Left cardiac atrium (tissue), 4 donors: Measurements from ENCODE around the gene CCDC63. TPM values are rescaled to one million over a fixed set of nuclear protein-coding genes. Genes with fewer than 3 reads are reported as not detected.

Source experiments
- ATAC-seq, 2 donors: fragments of 200-7000 bp; cut with Tn5 transposase; one replicate each; pipeline ENCODE4 v1.9.1; 2020; ENCODE audit warnings: mild to moderate bottlenecking in 2 of 2, moderate library complexity in 2 of 2
- DNase-seq: peaks from one replicate; pipeline ENCODE4 v3.0.0-alpha.2; 2020
- intact Hi-C, 2 donors: fragments of 100-400 bp; cut with DNase I; formaldehyde crosslinking; loops; one replicate each; pipeline versions ENCODE4 v1.14.1 to v1.15.1; 2022 to 2023
- total RNA-seq, 2 donors: library from RNA; stranded (reverse); fragmentation: NEBNext Ultra II Directional; extraction: Animal tissue kit (Norgen Biotek cat#: 25700); gene quantifications; one replicate each; pipeline ENCODE4 v1.2.1, GENCODE V29; 2021
- donor health status: DM: no; HTN: yes; CAD: no.
- donor health status: DM: no; HTN: yes; CAD: no; lungs with severe emphysema.
- donor health status: DM: yes; HTN: yes; CAD: no.
- donor health status: Dilated cardiomyopathy.

Gene CCDC63
- total RNA-seq, 2 donors from 2014 or later = not detected

DNA sequence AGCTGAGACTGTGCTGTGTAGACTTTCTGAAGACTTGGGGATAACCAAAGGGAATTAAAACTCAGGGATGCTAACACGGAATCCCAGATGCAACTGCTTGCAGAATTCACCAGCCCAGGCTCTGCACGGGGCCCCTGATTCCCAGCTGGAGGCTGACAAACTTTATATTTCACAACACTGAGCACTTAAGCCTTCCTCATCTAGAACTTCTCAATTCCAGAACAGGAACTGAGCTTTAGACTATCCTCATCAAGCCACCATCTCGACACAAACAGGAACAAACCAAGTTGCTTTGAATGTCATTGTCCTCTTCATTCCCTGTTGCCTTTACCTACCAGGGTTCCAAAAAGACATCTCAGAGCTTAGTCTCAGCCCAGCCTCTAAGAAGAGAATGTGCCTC is 22.2 kb downstream of the CCDC63 start:
- intact Hi-C loops = no loop called here
- ATAC-seq (peak in 1 of 2 donors; percentile 58), DNase-seq (no peak)

DNA sequence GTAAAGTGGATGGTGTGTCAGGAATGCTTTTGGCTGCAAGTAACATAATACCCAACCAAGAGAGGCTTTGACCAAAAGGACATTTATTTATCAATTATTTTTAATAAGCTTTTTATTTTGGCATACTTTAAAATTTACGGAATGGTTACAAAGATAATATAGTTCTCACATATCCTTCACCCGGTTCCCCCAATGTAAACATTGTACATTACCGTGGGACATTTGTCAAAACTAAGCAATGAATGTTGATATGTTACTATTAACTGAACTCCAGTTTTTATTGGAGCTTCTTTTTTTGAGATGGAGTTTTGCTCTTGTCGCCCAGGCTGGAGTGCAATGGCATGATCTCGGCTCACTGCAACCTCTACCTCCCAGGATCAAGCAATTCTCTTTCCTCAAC is 23.0 kb downstream of the CCDC63 start:
- no peak for ATAC-seq
- DNase-seq = no peak
- intact Hi-C loops = no loop called here

DNA sequence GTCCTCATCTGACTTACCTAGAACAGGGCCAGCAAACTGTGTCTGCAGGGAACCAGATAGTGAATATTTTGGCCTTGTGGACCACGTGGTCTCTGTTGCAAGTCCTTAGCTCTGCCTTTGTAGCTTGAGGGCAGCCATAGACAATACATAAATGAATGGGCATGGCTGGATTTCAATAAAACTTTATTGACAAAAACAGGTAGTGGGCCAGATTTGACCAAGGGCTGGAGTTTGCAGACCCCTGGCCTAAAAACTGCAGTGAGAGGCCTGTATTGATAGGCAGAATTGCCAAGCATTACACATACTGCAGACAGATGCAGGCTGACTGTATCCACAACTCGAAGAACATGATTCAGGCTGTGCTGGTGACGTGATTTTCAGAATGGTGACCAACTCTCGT is 25.3 kb downstream of the CCDC63 start:
- intact Hi-C loops = no loop called here

DNA sequence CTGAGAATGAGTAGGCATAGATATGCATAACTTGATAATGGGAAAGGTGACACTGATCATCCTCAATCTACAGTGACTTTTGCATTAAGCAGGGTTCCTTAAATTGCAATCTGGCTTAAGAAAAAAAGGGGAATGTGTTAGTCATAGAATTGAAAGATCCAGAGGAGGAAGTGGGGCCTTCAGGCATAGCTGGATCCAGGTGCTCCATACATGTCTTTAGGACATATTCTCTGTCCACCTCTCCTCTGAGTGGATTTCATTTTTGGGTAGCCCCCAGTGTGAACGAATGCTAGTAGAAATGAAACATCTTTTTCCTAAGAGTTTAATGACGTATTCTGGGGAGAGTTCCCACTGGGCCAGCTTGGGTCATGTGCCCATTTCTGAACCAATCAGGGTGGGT is 27.6 kb downstream of the CCDC63 start:
- intact Hi-C loops = no loop called here
- no peak for ATAC-seq
- no peak for DNase-seq

More for the DNA sequence above, 25.3 kb downstream of the CCDC63 start:
- no peak for DNase-seq
- no peak for ATAC-seq

DNA sequence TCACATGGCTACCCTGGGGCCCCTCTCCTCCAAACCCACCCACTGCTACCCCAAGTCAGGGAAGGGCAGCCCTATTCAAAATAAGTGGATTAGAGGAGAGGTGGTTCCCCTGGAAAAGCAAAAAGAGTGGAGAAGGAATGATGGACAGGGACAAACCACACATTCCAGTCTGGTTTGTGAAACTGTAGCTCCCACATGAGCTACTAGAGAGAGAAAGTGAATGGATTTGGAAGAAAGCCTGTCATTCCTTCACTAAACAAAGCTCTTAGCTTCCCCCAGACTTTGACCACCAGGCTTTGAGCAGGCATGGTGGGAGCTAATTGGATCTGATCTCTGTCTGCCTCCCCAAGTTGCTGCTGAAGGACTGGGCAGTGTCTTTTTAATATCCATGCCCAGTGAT is 28.0 kb downstream of the CCDC63 start:
- intact Hi-C loops = no loop called here
- DNase-seq (no peak), ATAC-seq (no peak)

DNA sequence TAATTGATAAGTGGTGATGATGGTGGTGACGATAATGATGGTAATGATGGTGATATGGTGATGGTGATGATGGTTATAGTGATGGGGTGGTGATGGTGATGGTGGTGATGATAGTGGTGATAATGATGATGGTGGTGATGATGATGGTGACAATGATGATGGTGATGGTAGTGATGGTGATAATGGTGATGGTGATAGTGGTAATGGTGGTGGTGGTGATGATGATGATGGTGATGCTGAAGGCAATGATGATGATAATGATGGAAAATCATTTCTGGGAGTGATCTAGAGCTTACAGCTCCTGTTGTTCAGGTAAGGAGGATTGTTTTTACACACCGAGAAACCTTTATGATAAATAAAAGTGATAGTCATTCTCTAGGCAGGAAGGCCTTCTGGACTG is 33.9 kb downstream of the CCDC63 start:
- ATAC-seq (no peak), DNase-seq (no peak)
- intact Hi-C loops = no loop called here

DNA sequence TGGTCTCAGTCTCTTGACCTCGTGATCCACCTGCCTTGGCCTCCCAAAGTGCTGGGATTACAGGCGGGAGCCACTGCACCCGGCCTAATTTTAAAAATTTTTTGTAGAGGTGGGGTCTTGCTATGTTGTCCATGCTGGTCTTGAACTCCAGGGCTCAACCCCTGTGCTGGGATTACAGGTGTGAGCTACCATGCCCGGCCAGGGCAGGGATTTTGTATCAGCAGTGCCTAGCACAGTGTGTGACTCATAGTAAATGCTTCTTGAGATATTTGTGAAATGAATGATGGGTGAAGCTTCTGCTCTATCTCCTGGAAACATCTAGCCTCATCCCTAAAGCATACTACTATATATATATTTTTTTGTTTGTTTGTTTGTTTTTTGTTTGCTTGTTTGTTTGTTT is 36.5 kb downstream of the CCDC63 start:
- DNase-seq (no peak), ATAC-seq (no peak)
- intact Hi-C loops = no loop called here

DNA sequence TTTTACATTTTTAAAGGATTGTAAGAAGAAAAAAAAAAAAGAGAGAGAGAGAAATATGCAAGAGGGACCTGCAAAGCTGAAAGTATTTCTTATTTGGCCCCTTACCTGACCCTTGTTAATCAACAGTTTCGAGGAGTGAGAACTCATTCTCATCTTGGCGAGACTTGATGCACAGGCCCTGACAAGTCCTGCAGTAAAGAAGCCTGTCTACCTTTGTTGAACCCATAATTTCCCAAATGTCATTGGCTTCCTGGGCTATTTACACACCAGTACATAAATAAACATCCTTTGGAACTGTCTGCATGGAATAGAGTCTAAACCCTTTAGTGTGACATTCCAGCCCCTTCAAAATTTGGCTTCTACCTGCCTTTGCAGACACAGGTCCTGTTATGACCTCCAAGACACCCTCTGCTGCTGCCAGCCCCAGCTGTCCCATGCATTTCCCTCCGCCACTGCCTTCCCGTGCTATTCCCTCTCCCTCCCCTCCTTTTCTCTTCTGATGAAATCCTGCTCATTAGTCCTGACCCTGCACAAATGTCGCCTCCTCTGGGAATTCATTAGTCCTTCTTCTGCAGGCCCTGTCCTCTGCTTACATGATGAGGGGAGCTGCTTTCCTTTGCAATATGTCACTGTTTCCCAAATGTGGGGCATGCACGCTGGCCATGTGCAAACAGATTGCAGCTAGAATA is 38.5 kb downstream of the CCDC63 start:
- ATAC-seq = no peak
- intact Hi-C loops = loop anchor here in 1 of 2 donors (5.0 kb wide), 4 partner anchors 38 to 433 kb away; partner anchors contain the start of genes ARPC3, CCDC63, RAD9B and VPS29
- DNase-seq = no peak

DNA sequence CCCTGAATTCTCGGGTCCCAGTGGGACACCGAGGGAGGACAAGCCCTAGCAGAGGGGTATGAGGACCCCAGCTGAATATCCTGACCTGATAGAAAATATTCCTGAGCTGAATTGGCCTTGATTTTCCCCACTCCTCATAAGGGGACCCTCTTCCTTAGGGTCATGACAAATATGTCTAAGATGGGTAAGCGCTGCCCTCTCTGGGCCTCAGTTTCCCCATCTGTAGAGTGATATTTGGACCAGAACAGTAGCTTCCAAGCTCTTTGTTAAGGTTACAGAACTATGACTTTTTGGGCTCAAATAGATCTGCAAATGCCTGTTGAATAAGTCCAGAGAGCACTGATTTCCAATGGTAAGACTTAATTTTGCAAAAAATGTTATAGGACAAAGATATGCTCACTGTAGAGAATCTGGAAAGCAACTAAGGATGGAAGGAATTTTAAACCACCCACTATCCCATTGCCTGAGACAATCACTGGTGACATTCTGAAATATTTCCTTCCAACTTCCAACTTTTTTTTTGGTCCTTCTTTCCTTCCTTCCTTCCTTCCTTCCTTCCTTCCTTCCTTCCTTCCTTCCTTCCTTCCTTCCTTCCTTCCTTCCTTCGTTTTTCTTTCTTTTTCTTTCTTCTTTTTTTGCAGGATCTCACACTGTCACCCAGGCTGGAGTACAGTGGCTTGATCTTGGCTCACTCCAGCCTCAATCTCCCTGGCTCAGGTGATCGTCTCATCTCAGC is 41.6 kb downstream of the CCDC63 start:
- no peak for ATAC-seq
- intact Hi-C loops = loop anchor here in 1 of 2 donors (5.0 kb wide), 4 partner anchors 41 to 436 kb away; partner anchors contain the start of genes ARPC3, CCDC63, RAD9B and VPS29
- DNase-seq = no peak

DNA sequence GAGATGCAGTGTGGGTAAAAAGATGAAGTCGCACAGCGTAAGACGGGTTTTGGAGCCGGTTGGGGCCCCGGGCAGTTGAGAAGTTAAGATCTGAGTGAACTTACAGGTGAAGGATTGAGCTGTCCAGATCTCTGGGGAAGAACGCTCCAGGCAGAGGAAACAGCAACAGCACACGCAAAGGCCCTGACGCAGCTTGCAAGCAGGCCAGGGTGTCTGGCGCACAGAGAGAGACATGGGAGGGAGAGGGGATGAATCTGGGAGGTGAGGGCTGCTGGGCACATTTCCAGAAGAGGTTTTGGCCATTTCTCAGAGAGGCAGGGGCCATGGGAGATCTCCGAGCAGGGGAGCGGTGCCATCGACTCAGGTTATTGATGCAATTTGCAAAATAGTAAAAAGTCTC is 42.6 kb downstream of the CCDC63 start:
- intact Hi-C loops = loop anchor here in 1 of 2 donors (5.0 kb wide), 4 partner anchors 42 to 437 kb away; partner anchors contain the start of genes ARPC3, CCDC63, RAD9B and VPS29
- ATAC-seq = no peak
- no peak for DNase-seq

DNA sequence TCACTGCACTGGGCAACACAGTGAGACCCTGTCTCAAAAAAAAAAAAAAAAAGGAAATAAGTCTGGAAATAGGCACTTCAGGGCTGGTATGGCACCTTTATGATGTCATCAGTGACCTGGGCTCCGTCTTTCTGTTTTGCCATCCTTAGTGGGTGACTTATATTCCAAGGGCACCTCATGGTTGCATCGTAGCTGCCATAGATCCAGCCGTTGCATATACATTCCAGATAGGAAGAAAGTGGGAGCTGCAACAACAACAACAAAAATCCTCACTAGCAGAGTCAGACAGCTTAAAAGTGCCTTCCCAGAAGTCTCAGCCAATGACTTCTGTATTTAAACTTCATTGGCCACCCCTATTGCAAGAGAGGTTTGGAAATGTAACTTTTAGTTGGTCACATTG is 47.2 kb downstream of the CCDC63 start:
- DNase-seq (no peak), ATAC-seq (no peak)
- intact Hi-C loops = loop anchor here (2.0 to 10.0 kb wide), 3 partner anchors 405 to 418 kb away; no protein-coding TSS in a partner anchor

DNA sequence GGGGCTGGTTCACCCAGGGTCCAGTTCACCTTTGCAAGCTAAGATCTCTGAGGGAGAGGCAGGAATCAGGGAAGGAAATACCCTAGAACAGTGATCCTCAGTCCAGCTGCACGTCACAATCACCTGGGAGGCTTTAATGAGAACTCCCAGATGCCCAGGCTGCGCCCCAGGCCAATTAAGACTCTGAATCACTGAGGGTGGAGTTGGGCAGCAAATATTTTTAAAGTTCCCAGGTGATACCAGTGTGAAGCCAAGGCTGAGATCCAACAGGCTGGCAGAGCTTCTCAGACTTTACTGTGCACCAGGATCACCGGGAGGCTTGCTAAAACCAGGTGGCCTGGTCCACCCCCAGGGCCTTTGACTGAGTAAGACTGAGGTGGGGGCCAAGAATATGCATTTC is 49.8 kb downstream of the CCDC63 start:
- no peak for ATAC-seq
- no peak for DNase-seq
- intact Hi-C loops = loop anchor here in 1 of 2 donors (10.0 kb wide), 1 partner anchor 408 kb away; no protein-coding TSS in a partner anchor

DNA sequence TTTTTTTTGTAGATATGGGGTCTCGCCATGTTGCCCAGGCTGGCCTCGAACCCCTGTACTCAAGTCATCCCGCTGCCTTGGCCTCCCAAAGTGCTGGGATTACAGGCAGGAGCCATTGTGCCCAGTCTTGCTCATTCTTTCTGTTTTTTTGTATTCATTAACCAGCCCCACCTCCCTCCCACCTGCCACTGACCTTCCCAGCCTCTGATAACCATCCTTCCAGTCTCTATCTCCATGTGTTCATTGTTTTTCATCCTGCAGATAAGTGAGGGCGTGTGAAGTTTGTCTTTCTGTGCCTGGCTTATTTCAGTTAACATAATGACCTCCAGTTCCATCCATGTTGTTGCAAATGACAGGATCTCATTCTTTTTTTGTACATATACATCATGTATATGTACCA is 54.6 kb downstream of the CCDC63 start:
- ATAC-seq (no peak), DNase-seq (no peak)
- intact Hi-C loops = no loop called here

DNA sequence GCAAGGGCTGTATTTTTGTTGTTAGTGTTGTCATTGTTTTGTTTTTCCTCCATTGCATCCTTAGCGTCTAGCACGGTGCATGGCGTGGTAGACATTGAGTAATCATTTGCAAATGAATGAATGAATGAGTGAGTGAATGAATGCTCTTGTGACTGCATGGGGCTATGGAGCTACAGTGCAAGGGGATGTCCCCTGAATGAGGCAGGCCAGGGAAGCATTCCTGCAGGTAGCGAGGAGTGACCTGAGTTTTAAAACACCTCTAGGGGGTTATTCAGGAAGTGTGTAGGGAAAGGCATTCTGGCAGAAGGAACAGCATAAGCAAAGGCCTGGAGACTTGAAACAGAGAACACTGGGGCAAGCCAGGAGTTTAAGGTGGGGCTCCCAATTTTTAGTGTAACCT is 56.7 kb downstream of the CCDC63 start:
- no peak for ATAC-seq
- DNase-seq = no peak

DNA sequence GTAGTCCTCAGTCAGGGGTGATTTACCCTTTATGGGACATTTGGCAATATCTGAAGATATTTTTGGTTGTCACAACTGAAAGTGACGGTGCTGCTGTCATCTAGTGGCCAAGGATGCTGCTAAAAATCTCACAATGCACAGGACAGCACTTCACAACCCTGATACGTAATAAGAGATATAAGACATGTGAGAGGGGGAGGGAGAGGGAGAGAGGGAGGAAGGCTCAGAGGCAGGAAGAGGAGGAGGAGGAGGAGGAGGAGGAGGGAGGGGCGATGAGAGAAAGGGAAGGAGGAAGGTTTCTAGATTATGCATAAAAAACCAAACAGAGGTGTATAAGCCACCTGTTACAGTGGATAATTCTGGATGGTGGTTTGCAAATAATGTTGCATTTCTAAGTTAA is 59.3 kb downstream of the CCDC63 start:
- DNase-seq = no peak
- no peak for ATAC-seq
- intact Hi-C loops = no loop called here

More for the DNA sequence above, 56.7 kb downstream of the CCDC63 start:
- intact Hi-C loops = no loop called here

DNA sequence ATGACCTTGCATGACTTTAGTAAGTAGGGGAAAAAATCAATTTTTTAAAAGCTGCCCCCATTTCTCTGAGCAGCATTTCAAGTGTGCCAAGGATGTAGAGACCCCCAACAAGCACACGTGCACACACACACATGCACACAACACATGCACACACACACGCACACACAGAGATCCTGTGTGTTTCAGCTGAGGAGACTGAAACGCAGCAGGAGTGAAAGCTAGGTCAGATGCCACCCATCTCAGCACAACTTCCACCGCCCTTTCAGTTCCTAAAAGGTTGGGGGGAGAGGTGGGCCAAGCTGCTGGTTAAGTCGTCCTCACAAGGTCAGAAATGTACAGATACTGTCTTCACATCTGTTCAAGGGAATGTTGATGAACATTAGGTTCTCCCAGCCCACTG is 59.7 kb downstream of the CCDC63 start:
- intact Hi-C loops = no loop called here
- ATAC-seq (no peak), DNase-seq (no peak)

DNA sequence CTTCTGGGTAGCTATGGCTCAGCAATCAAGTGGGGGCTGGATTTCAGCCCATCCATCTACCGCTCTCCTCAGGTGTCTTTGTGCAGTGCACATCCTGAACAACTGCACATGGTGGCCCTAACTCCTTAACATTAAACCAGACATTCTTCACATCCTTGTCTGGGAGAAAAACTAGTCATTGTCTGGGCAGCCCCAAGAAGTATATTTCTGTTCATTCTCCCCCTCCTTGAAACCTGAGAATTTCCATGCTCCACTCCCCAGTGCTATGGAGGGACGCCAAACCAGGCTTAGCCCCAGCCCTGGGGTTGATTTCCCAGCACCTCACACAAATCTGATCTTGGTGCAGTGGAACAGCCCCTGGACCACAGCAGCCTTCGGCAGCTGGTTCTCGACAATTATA is 60.2 kb downstream of the CCDC63 start:
- ATAC-seq (no peak), DNase-seq (no peak)
- intact Hi-C loops = no loop called here

DNA sequence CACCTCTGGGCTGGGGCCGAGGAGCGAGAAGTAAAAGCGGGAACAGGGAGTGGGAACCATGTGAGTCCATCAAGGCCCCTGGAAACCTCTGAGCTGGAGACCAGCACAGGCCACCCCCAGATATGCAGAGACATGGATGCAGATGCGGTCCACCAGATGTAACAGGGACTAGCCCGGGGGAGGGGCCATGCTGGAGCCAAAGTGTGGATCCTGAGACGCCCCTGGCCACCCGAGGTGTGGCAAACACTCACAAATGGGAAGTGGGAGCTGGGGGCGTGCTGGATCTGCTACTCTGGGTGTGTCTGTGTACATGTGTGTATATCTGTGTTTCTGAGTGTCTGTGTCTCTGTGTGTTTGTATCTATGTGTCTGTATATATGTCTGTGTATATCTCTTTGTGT is 60.8 kb downstream of the CCDC63 start:
- intact Hi-C loops = no loop called here
- no peak for DNase-seq
- ATAC-seq = no peak

DNA sequence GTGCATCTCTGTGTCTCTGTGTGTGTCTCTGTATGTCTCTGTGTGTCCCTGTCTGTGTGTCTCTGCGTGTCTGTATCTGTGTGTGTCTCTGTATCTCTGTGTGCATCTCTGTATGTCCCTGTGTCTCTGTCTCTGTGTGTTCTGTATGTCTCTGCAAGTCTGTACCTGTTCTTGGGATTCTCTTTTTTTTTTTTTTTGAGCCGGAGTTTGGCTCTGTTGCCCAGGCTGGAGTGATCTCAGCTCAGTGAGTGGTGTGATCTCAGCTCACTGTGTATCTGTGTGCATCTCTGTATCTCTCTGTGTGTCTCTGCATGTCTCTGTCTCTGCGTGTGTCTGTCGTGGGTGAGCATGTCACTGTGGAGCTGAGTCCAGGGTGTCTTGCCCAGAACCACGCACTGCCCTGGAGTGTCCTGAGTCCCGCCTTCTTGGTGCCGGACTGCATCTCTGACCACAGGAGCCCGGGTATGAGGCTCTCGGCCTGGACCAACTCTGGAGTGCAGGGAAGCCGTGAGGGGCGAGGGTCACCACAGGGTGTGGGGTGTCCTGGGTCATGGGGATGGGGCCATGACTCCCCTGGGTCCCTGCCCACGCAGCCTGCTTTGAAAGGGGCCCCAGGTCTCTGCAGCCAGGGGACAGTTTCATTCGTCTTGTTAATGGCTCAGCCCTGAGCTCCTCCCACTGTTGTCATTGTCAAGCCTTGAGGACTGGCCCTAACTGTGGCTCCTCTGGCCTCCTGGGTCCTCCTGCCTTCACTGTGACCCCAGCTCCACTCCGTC is 61.8 kb downstream of the CCDC63 start:
- ATAC-seq (peak in 1 of 2 donors; percentile 19), DNase-seq (no peak)
- intact Hi-C loops = no loop called here

DNA sequence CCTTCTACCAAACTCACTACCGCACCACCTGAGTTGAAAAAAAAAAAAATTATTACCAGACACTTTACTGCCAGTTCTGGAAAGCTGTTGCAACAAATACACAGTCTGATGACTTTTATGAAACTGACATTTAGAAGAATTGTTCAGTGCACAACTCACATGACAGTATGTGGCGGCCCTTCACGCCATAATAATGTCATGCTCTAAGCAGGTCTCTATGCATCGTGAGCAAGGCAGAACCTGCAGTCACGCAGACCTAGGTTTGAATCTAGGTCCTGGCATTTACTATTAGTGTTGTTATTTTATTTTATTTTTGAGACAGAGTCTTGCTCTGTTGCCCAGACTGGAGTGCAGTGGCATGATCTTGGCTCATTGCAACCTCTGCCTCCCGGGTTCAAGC is 65.5 kb downstream of the CCDC63 start:
- ATAC-seq (no peak), DNase-seq (no peak)
- intact Hi-C loops = no loop called here
